Colonic mucosa (tissue), 4 donors: Measurements from ENCODE around the gene ARHGEF4. TPM values are rescaled to one million over a fixed set of nuclear protein-coding genes. Genes with fewer than 3 reads are reported as not detected.

Experiments used
- DNase-seq: peaks from one replicate; pipeline ENCODE4 v3.0.0-alpha.2; 2020
- H3K27ac ChIP-seq: fragments of 200-600 bp; one replicate; pipeline ENCODE4 v1.8.0; 2021
- H3K27me3 ChIP-seq: fragments of 200-600 bp; one replicate; pipeline ENCODE4 v1.8.0; 2021
- H3K36me3 ChIP-seq: fragments of 200-600 bp; one replicate; pipeline ENCODE4 v1.8.0; 2021
- H3K4me1 ChIP-seq: fragments of 200-600 bp; one replicate; pipeline ENCODE4 v1.8.0; 2021; ENCODE audit warnings: mild to moderate bottlenecking
- H3K4me3 ChIP-seq: fragments of 200-600 bp; one replicate; pipeline ENCODE4 v1.8.0; 2021
- H3K9ac ChIP-seq, 2 donors: one replicate each; pipeline ENCODE4 v1.7.0; 2013; ENCODE audit warnings: control low read depth in 2 of 2, low read depth in 2 of 2, low read length in 2 of 2
- H3K9me3 ChIP-seq: fragments of 200-600 bp; one replicate; pipeline ENCODE4 v1.8.0; 2021
- intact Hi-C: fragments of 100-400 bp; cut with DNase I; formaldehyde crosslinking; loops from one replicate; pipeline ENCODE4 v1.14.1; 2022
- total RNA-seq, 2 donors: library from RNA; stranded (reverse); fragmentation: NEBNext Ultra II Directional in 1 of 2; extraction: Animal tissue kit (Norgen Biotek cat#: 25700) in 1 of 2; gene quantifications; one replicate each; pipeline ENCODE4 v1.2.1, GENCODE V29; 2021
- TF ChIP-seq, protein P1 (sequence below): fragments of 200-600 bp; IDR thresholded peaks from one replicate; pipeline ENCODE4 v1.8.0; 2022; ENCODE audit warnings: antibody characterized with exemption, mild to moderate bottlenecking
- donor health status: healthy.
- donor health status: DM: no; HTN: no; CAD: no.
- donor health status: DM: no; HTN: no; CAD: no.

ARHGEF4 gene
- total RNA-seq, 2 donors from 2014 or later = 1.6 to 2.6 TPM

DNA sequence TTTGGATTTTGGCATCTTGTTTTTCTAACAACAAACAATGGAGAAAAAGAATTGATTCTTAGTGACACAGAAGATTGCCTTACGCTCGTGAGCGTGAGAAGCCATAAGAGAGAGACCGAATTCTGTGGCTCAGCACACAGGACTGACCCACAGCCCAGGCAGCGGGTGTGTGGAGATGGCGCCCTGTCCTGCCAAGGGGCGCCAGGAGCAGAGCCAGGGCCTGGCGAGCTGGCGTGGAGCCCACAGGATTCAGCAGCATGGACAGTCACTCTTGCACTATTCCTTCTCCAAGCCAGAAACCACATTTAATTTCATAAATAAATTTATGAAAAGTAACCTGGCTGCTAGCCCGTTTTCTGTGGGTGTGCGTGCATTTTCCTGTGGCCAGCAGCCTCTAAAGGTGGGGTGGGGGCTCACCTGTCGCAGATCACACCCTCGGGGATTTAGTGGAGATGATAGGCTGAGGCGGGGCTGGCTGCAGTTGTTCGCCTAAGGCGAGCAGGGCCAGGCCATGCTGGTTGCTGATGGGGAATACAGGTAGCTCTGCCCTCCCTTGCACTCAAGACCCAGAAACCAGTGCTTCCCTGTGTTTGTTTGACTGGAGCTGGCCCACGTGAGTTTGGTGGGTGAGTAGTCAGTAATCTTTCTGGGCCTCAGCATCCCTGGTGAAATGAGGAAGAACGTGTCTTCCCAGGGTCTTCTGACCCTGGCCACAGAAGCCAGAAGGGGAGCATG is 210.4 kb downstream of the ARHGEF4 start:
- no peaks in the 10 kb centered on the region for H3K9me3 ChIP-seq
- H3K27me3 ChIP-seq = no peaks in the 10 kb centered on the region
- no peaks in the 10 kb centered on the region for H3K4me1 ChIP-seq
- DNase-seq = no peak
- no peak overlapping the region for H3K4me3 ChIP-seq
- no peak overlapping the region for H3K27ac ChIP-seq
- peaks cover 25% of the 10 kb centered on the region for H3K36me3 ChIP-seq
- TF ChIP-seq, protein P1, sequence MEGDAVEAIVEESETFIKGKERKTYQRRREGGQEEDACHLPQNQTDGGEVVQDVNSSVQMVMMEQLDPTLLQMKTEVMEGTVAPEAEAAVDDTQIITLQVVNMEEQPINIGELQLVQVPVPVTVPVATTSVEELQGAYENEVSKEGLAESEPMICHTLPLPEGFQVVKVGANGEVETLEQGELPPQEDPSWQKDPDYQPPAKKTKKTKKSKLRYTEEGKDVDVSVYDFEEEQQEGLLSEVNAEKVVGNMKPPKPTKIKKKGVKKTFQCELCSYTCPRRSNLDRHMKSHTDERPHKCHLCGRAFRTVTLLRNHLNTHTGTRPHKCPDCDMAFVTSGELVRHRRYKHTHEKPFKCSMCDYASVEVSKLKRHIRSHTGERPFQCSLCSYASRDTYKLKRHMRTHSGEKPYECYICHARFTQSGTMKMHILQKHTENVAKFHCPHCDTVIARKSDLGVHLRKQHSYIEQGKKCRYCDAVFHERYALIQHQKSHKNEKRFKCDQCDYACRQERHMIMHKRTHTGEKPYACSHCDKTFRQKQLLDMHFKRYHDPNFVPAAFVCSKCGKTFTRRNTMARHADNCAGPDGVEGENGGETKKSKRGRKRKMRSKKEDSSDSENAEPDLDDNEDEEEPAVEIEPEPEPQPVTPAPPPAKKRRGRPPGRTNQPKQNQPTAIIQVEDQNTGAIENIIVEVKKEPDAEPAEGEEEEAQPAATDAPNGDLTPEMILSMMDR = no peak
- intact Hi-C loops = no loop called here
- H3K9ac ChIP-seq = no peak overlapping the region

DNA sequence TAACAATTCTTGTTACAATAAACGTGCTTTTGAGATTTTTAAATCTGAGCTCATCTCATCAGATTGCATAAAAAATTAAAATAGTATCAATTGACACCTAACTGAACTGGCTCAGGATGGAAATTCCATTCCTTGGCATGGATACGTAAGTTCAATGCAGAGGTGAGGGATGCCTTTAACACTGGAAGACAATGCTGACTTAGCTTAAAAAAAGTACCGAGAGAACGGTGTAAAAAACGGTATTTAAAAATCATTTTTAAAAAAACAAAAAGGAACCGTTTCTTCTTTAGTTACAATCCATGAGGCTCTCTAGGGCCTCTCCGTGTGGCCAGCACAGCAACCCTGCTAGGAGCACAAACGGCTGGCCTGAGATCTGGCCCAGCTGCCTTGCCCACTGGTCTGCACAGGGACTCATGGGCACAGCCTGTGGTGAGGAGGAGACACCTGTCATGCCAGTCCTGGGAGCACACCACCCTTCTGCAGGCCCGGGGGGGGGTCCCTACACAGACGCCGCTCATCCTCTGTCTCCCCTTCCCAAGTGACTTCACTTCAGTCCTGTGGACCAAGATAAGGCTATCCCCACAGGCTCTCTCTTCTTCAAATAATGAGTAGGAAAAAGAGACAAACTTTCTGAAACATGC is 211.3 kb downstream of the ARHGEF4 start:
- TF ChIP-seq, protein P1 = no peak
- Histone ChIP-seq H3K9me3 (no peaks in the 10 kb centered on the region), H3K36me3 (peaks cover 31% of the 10 kb centered on the region), H3K27ac (no peak overlapping the region), H3K27me3 (no peaks in the 10 kb centered on the region), H3K4me1 (no peaks in the 10 kb centered on the region), H3K4me3 (no peak overlapping the region), H3K9ac (no peak overlapping the region)
- intact Hi-C loops = no loop called here
- DNase-seq = no peak

DNA sequence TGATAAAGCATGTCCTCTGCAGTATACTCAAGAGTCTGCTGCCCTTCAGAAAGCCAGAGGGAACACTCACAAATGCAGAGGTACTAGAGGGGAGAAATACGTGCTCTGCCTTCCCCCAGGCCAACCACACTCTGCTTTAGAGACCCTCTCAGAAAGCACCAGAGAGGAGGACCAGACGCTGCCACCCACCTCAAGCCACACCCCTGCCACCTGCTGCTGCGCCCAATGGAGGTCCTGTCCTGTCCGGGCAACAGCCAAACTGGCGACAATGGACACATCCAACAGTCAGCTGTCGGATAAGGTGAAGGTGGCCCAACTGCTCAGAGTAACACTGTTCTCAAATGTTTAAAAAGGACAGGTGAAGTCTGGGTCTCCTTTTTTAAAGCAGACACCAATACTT is 211.9 kb downstream of the ARHGEF4 start:
- no peak for DNase-seq
- intact Hi-C loops = no loop called here
- peaks cover 31% of the 10 kb centered on the region for H3K36me3 ChIP-seq

DNA sequence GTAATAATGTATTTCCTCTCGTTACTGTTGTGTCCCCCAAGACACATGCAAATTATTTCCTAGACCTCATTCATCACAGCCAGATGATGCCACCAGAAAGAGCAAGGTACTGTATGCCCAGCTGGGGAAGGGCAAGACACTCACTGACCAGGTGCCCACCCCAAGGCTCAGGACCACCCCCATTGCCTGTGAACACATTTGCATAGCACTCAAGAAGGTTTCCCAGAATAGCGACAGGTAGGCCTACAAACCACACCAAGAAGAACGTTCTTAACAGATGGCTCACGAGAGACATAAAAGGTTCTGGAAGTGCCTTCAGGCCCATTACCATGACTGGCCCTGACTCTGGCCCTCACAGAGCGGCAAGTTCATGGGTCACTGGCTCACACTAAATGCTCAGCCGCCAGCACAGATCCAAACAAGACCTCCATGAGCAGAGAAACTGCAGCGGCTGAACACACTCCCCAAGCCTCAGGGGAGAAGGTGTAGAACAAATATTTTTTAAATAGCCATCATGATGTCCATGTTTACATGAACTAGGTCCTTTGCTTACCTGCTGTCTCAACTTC is 212.5 kb downstream of the ARHGEF4 start:
- no peak for DNase-seq
- H3K9me3 ChIP-seq = no peaks in the 10 kb centered on the region
- H3K9ac ChIP-seq = no peak overlapping the region
- TF ChIP-seq, protein P1 = no peak
- H3K27ac ChIP-seq = no peak overlapping the region
- H3K4me3 ChIP-seq = no peak overlapping the region
- peaks cover 34% of the 10 kb centered on the region for H3K36me3 ChIP-seq
- no peaks in the 10 kb centered on the region for H3K27me3 ChIP-seq
- intact Hi-C loops = no loop called here
- no peaks in the 10 kb centered on the region for H3K4me1 ChIP-seq

More for the DNA sequence above, 211.9 kb downstream of the ARHGEF4 start:
- no peak overlapping the region for H3K9ac ChIP-seq
- no peak overlapping the region for H3K27ac ChIP-seq
- no peak overlapping the region for H3K4me3 ChIP-seq
- no peaks in the 10 kb centered on the region for H3K27me3 ChIP-seq
- TF ChIP-seq, protein P1 = no peak
- no peaks in the 10 kb centered on the region for H3K9me3 ChIP-seq
- H3K4me1 ChIP-seq = no peaks in the 10 kb centered on the region

DNA sequence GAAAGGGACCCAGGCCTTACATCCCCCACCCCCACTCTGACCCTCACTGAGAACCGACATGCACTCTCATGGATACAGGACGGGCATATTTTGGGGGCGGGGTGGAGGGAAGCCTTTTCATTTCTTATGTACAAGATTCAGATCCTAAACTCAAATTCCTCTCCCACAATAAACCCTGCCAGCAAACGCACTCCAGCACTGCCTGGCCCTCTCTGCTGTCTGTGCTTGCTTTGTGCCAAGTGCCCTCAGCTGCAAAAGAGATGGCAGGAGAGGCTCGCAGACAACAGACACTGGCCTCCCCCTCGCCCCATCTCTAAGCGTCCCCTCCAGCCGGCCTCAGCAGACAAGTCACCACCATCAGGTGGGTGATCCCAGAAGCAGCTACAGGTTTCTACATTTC is 214.2 kb downstream of the ARHGEF4 start:
- no peak overlapping the region for H3K9ac ChIP-seq
- H3K36me3 ChIP-seq = peaks cover 48% of the 10 kb centered on the region
- no peaks in the 10 kb centered on the region for H3K27me3 ChIP-seq
- DNase-seq = no peak
- TF ChIP-seq, protein P1 = no peak
- H3K27ac ChIP-seq = no peak overlapping the region
- H3K4me1 ChIP-seq = no peaks in the 10 kb centered on the region
- intact Hi-C loops = no loop called here
- H3K4me3 ChIP-seq = no peak overlapping the region
- no peaks in the 10 kb centered on the region for H3K9me3 ChIP-seq
